Urinary bladder (tissue), 4 donors: ENCODE data around the gene MKNK2. TPM values are rescaled to one million over a fixed set of nuclear protein-coding genes. Genes with fewer than 3 reads are reported as not detected.
"Not testable (repeated sequence)": the region's sequence is repeated elsewhere in the genome, so short reads cannot be mapped to it uniquely, and the experiment has no call there.

Experiments
- DNase-seq: peaks from one replicate; pipeline ENCODE4 v3.0.0-alpha.2; 2015; ENCODE audit errors: extremely low spot score
- H3K27ac ChIP-seq: one replicate; pipeline ENCODE4 v1.5.1; 2013; ENCODE audit warnings: low read depth, mild to moderate bottlenecking, moderate library complexity
- H3K36me3 ChIP-seq: one replicate; pipeline ENCODE4 v1.6.1; 2013; ENCODE audit warnings: mild to moderate bottlenecking, moderate library complexity; ENCODE audit not compliant: insufficient read depth
- H3K4me1 ChIP-seq: one replicate; pipeline ENCODE4 v1.6.1; 2013; ENCODE audit warnings: mild to moderate bottlenecking, moderate library complexity; ENCODE audit not compliant: insufficient read depth
- H3K4me3 ChIP-seq: one replicate; pipeline ENCODE4 v1.5.1; 2013; ENCODE audit warnings: low read depth, low read length
- WGBS: extraction: QIAGEN DNeasy Blood & Tissue Kit; methylation state at CpG from one replicate; pipeline ENCODE4 v1.1.7; 2013; 5-methylcytosine and 5-hydroxymethylcytosine counted together
- polyA plus RNA-seq: library from polyadenylated mRNA; stranded (reverse); fragments of 200-250 nt; gene quantifications from one replicate; pipeline ENCODE4 v1.2.3, GENCODE V29; 2013
- total RNA-seq: library from RNA; depleted of rRNA; stranded (reverse); fragments of >200 nt; gene quantifications from one replicate; pipeline ENCODE4 v1.2.3, GENCODE V29; 2014
- donor health status: healthy with polysubstance abuse.
- donor health status: healthy.

MKNK2 gene
- total and polyA plus RNA-seq, 2 donors, result 21.5 to 144 TPM

- DNase-seq, result no peak
- Histone ChIP-seq H3K4me3 (no peak overlapping the region), H3K36me3 (peaks cover 6% of the 10 kb centered on the region), H3K27ac (no peak overlapping the region), H3K4me1 (peaks cover 2% of the 10 kb centered on the region)
- WGBS, result 85% methylated on average over 20 of the region's 20 CpGs
These were observed 10.9 kb downstream of the MKNK2 start for GRCh38 chr19:2039959-2040646.

GRCh38 chr19:2039089-2039958 lies 11.7 kb downstream of the MKNK2 start:
- peaks cover 2% of the 10 kb centered on the region for H3K4me1 ChIP-seq
- peaks cover 6% of the 10 kb centered on the region for H3K36me3 ChIP-seq
- no peak overlapping the region for H3K4me3 ChIP-seq
- 84% methylated on average over 30 of the region's 30 CpGs for WGBS
- H3K27ac ChIP-seq, result peak overlapping the region; percentile 45
- DNase-seq, result no peak

DNA sequence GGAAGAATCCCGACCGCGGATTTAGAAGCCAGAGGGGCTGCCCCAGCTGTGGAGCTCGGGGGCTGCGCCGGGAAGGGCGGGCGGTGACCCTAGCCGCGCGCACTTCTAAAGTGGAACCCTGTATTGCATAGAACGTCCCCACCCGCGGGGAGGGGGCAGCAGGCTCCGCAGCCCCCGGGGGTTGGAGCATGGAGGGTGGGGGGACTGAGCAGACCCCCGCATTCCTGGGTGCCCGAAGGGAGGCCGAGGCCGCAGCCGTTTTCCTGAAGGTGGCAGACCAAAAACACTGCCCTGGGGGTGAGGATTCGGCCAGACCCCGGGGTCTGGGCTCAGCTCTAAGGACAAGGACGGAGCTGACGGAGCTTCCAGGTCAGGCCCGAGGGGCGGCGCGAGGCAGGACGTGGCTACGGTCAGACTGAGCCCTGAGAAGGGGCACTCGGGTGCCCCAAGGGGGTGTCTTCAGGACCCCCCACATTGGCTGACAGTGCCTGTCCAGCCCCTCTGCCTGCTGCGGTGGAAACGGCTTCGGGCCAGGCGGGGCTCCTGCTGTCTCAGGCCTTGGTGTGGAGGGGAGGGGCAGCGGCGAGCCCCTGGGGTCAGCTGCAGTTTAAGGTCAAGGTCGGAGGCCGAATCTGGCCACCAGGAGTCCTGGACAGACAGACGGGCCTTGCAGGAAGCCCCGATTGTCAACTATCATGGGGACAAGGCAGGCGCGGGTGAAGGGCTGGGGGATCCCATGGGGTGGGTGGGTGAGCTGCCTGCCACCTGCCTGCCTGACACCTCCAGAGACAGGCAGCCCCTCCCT lies 12.6 kb downstream of the MKNK2 start:
- no peak overlapping the region for H3K4me3 ChIP-seq
- DNase-seq, result no peak
- 90% methylated on average over 44 of the region's 44 CpGs for WGBS
- no peak overlapping the region for H3K27ac ChIP-seq
- peaks cover 6% of the 10 kb centered on the region for H3K36me3 ChIP-seq
- peaks cover 2% of the 10 kb centered on the region for H3K4me1 ChIP-seq

DNA sequence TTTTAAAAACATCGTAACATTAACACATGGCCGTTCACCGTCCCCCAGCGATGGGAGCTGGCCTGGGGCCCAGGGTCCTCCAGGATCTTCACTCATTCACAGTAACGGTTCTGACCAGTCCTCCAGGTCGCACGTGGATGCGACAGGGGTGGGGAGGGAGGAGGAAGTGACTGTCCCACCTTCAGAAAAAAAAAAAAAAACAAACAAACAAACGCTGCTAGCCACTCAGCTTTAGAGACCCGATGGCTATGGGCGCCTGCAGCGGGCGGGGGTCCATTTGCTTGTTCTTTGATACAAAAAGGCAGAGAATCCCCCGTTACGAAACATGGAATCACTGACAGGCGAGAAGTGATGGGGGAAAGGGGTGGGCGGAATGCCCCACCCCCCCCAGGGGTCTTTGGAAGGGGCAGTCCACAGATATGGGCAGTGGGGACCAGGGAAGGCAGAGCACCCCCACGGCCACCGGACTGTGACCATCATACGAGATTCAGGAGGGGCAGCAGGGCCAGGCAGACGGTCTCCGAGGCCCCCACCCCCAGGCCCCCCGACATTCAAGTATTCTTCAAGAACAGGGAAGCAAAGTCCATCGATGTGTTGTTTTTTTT lies 13.3 kb downstream of the MKNK2 start:
- peaks cover 2% of the 10 kb centered on the region for H3K4me1 ChIP-seq

GRCh38 chr19:2036424-2036823 lies 14.6 kb downstream of the MKNK2 start:
- Histone ChIP-seq H3K27ac (no peak overlapping the region), H3K36me3 (peaks cover 6% of the 10 kb centered on the region), H3K4me1 (peaks cover 3% of the 10 kb centered on the region), H3K4me3 (no peak overlapping the region)
- 90% methylated on average over 8 of the region's 8 CpGs for WGBS
- DNase-seq, result no peak

More for the DNA sequence above, 13.3 kb downstream of the MKNK2 start:
- Histone ChIP-seq H3K36me3 (peaks cover 6% of the 10 kb centered on the region), H3K27ac (no peak overlapping the region), H3K4me3 (no peak overlapping the region)
- no peak for DNase-seq
- WGBS, result 72% methylated on average over 24 of the region's 24 CpGs

GRCh38 chr19:2035590-2035991 lies 15.5 kb downstream of the MKNK2 start:
- no peak overlapping the region for H3K27ac ChIP-seq
- no peak overlapping the region for H3K4me3 ChIP-seq
- peaks cover 6% of the 10 kb centered on the region for H3K36me3 ChIP-seq
- H3K4me1 ChIP-seq, result peaks cover 1% of the 10 kb centered on the region
- 76% methylated on average over 14 of the region's 14 CpGs for WGBS
- no peak for DNase-seq

DNA sequence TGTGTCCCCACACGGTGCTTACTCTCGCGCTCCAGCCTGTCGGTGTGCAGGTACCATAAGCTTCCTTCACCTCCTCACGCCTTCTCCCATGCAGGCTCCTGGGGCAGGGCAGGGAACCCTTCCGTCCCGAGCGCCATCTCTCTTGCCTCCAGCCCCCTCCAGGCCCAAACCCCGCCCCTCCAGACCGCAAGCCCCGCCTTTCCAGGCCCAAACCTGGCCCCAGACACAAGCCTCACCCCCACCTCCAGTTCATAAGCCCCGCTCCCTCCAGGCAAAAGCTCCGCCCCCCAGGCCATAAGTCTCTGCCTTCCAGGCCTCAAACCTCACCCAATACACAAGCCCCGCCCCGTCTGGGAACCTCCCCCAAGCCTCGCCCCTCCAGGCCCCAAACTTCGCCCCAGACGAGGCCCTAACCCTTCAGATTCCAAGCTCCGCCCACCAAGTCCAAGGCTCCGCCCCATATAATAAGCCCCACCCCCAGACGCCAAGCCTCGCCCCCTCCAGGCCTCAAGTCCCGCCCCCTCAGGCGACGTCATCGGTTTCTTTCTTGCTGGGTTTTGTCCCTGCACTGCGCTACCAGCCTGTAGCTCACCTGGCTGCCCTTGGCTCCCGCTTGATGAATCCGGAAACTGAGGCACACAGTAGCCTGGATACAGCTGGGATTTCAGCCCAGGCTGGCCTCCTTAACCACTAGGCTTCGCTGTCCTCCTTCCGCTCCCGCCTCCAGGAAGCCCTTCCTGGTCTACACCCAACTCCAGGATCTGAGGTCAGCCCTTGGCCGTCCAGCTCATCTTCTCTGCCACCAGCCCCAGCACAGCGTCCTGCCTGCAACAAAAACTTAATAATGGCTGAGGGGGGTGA lies 16.1 kb downstream of the MKNK2 start:
- Histone ChIP-seq H3K4me3 (no peak overlapping the region), H3K36me3 (peaks cover 6% of the 10 kb centered on the region), H3K4me1 (peaks cover 1% of the 10 kb centered on the region), H3K27ac (no peak overlapping the region)
- 41% methylated on average over 34 of the region's 34 CpGs for WGBS
- DNase-seq, result no peak

- H3K4me3 ChIP-seq, H3K4me1 ChIP-seq, DNase-seq, H3K27ac ChIP-seq, H3K36me3 ChIP-seq: not testable (repeated sequence)
- 92% methylated on average over 15 of the region's 15 CpGs for WGBS
These were observed 16.8 kb downstream of the MKNK2 start for GRCh38 chr19:2034253-2034652.

DNA sequence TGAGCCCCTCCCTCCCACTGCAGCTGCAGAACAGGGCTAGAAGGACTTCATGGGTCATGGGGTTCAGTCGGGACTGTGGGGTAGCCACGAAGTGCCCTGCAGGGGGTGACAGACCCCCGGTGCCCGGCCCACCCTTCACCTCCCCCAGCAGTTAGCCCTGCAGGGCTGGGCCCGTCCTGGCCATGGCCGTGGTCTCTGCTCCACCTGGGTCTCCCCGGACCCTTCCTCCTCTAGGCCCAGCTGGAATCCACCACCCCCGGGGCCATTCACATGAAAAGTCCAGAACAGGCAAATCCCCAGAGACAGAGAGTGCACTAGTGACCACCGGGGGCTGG lies 17.3 kb downstream of the MKNK2 start:
- H3K36me3 ChIP-seq, result peaks cover 2% of the 10 kb centered on the region
- H3K4me1 ChIP-seq, result peaks cover 1% of the 10 kb centered on the region
- no peak overlapping the region for H3K27ac ChIP-seq
- no peak for DNase-seq
- 74% methylated on average over 9 of the region's 9 CpGs for WGBS
- H3K4me3 ChIP-seq, result no peak overlapping the region

GRCh38 chr19:2033115-2033824 lies 17.8 kb downstream of the MKNK2 start:
- H3K36me3 ChIP-seq, result peaks cover under 1% of the 10 kb centered on the region
- H3K27ac ChIP-seq, result peak overlapping the region; percentile 55
- WGBS, result 93% methylated on average over 6 of the region's 6 CpGs
- no peak for DNase-seq
- H3K4me3 ChIP-seq, result no peak overlapping the region
- peaks cover 1% of the 10 kb centered on the region for H3K4me1 ChIP-seq

DNA sequence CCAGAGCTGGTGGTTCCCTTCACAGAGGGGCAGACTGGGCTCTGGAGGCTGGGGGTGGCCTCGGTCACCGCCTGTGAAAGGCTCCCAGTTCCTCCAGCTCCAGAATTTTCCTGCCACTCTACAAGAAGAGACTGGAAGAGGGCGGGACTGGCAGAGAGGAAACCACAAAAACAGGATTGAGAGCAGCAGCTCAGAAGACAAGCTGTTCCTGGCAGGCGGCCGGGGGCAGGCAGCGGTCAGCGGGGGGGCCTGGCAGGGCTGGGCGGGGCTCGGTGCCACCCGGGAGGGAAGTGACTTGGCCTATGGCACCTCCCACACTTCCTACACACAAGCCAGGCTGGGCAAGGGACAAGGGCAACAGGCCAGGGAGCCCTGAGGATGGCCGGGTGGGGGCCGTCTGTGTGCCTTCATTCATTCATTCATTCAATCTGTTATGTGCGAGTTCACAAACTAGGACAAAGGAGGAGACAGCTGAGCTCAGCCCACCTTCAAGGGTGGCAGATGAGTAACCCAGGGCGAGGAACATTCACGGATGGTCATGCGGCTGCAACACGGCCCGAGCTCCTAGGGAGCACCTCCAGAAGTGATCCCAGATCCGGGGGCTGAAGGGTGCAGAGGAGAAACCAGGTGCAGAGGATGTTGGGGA lies 18.6 kb downstream of the MKNK2 start:
- peaks cover 1% of the 10 kb centered on the region for H3K4me1 ChIP-seq
- WGBS, result 10% methylated on average over 19 of the region's 19 CpGs
- DNase-seq, result no peak
- no peak overlapping the region for H3K4me3 ChIP-seq
- no peaks in the 10 kb centered on the region for H3K36me3 ChIP-seq
- peak overlapping the region; percentile 92 for H3K27ac ChIP-seq

DNA sequence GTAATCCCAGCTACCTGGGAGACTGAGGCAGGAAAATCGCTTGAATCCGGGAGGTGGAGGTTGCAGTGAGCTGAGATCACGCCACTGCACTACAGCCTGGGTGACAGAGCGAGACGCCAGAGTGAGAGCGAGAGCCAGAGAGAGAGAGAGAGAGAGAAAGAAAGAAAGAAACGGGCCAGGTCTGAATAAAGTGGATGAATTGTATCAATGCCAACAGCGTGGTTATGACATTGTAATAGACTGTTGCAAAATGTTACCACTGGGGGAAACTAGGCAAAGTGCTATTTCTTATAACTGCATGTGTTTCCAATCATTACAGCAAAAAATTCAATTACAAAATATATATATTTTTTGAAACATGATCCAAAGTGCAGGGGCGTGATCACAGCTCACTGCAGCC lies 23.7 kb downstream of the MKNK2 start:
- no peak overlapping the region for H3K27ac ChIP-seq

More for the DNA sequence above, 23.7 kb downstream of the MKNK2 start:
- 68% methylated on average over 9 of the region's 9 CpGs for WGBS
- no peak for DNase-seq
- Histone ChIP-seq H3K4me1 (peaks cover 1% of the 10 kb centered on the region), H3K36me3 (no peaks in the 10 kb centered on the region), H3K4me3 (no peak overlapping the region)
